Tibial nerve (tissue), 3 donors: ENCODE results near the gene CES1.
"Not testable (repeated sequence)": the region's sequence is repeated elsewhere in the genome, so short reads cannot be mapped to it uniquely, and the experiment has no call there.

Source experiments
- POLR2A ChIP-seq, 2 donors: fragments of 450-650 bp; IDR thresholded peaks; one replicate each; pipeline ENCODE4 v1.6.1; 2017; ENCODE audit warnings: antibody characterized with exemption in 2 of 2, mild to moderate bottlenecking in 2 of 2, moderate library complexity in 2 of 2
- TF ChIP-seq, protein P1 (sequence below), 5 experiments: fragments of 200-600 bp in 3 of 5; fragments of 450-650 bp in 2 of 5; sonication (generic) in 3 of 5; IDR thresholded peaks; one replicate each; pipeline ENCODE4 v1.5.1; 2016 to 2019; ENCODE audit warnings: antibody characterized with exemption in 5 of 5, mild to moderate bottlenecking in 3 of 5, moderate library complexity in 2 of 5

DNA sequence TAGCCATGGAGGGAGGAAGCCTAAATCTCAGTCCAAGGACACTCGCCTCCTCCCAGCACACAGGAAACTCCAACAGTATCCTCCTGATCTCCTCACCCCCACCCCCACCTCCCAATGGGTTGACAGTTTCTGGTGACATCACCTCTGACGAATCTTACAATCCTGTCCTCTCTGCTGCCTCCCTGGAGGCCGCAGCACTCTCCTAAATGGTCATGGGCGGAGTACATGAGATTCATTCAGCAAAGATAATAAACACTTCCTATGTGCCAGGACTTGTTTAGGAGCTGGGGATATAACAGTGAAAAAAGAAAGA lies 52.8 kb downstream of the CES1 start:
- TF ChIP-seq, protein P1, sequence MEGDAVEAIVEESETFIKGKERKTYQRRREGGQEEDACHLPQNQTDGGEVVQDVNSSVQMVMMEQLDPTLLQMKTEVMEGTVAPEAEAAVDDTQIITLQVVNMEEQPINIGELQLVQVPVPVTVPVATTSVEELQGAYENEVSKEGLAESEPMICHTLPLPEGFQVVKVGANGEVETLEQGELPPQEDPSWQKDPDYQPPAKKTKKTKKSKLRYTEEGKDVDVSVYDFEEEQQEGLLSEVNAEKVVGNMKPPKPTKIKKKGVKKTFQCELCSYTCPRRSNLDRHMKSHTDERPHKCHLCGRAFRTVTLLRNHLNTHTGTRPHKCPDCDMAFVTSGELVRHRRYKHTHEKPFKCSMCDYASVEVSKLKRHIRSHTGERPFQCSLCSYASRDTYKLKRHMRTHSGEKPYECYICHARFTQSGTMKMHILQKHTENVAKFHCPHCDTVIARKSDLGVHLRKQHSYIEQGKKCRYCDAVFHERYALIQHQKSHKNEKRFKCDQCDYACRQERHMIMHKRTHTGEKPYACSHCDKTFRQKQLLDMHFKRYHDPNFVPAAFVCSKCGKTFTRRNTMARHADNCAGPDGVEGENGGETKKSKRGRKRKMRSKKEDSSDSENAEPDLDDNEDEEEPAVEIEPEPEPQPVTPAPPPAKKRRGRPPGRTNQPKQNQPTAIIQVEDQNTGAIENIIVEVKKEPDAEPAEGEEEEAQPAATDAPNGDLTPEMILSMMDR (IDR thresholded peaks at IDR 0.05) = not testable (repeated sequence)
- not testable (repeated sequence) for TF ChIP-seq POLR2A (IDR thresholded peaks at IDR 0.05)
